ENCODE data around the gene CLRN1. TPM values are rescaled to one million over a fixed set of nuclear protein-coding genes. Genes with fewer than 3 reads are reported as not detected.

CLRN1 gene
- total RNA-seq, 1 experiment from 2014 or later = not detected

GRCh38 chr3:150890831-150891230 is 81.7 kb downstream of the CLRN1 start:
- Histone ChIP-seq H3K27me3 (ENCODE audit: insufficient read depth, low read depth) (no peaks in the 10 kb centered on the region), H2AFZ (no peak overlapping the region), H3K9me2 (ENCODE audit: insufficient read depth) (no peaks in the 10 kb centered on the region), H3K27ac (no peak overlapping the region), H3K4me3 (no peak overlapping the region), H3K79me2 (ENCODE audit: low read depth) (no peaks in the 10 kb centered on the region), H3K9me3 (ENCODE audit: insufficient read depth, low read depth) (no peaks in the 10 kb centered on the region), H3F3A (ENCODE audit: insufficient read depth, low read depth) (no peaks in the 10 kb centered on the region), H3K4me1 (replicated peaks; ENCODE audit: insufficient read depth) (no peaks in the 10 kb centered on the region), H3K36me3 (ENCODE audit: low read depth) (no peaks in the 10 kb centered on the region), H3K4me2 (no peak overlapping the region), H4K20me1 (ENCODE audit: insufficient read depth) (no peaks in the 10 kb centered on the region)
- TF ChIP-seq, protein P1, sequence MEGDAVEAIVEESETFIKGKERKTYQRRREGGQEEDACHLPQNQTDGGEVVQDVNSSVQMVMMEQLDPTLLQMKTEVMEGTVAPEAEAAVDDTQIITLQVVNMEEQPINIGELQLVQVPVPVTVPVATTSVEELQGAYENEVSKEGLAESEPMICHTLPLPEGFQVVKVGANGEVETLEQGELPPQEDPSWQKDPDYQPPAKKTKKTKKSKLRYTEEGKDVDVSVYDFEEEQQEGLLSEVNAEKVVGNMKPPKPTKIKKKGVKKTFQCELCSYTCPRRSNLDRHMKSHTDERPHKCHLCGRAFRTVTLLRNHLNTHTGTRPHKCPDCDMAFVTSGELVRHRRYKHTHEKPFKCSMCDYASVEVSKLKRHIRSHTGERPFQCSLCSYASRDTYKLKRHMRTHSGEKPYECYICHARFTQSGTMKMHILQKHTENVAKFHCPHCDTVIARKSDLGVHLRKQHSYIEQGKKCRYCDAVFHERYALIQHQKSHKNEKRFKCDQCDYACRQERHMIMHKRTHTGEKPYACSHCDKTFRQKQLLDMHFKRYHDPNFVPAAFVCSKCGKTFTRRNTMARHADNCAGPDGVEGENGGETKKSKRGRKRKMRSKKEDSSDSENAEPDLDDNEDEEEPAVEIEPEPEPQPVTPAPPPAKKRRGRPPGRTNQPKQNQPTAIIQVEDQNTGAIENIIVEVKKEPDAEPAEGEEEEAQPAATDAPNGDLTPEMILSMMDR (conservative IDR thresholded peaks at IDR 0.05) = no peak
- TF ChIP-seq EZH2 (IDR thresholded peaks at IDR 0.05; ENCODE audit: low read depth) = no peak
- ChIA-PET CTCF (no interaction called here), POLR2A (ENCODE audit: unreplicated experiment) (no interaction called here)
- no peak for DNase-seq
- intact Hi-C loops (cut with micrococcal nuclease; ENCODE audit: unreplicated experiment) = no loop called here
- BruUV-seq (replicated peaks) = no TSS peak

- BruUV-seq (replicated peaks) = no TSS peak
- no peak for DNase-seq
- CTCF ChIA-PET = no interaction called here
- POLR2A ChIA-PET (ENCODE audit: unreplicated experiment) = no interaction called here
- TF ChIP-seq EZH2 (IDR thresholded peaks at IDR 0.05; ENCODE audit: low read depth) = no peak
- TF ChIP-seq, protein P1 (conservative IDR thresholded peaks at IDR 0.05) = no peak
- Histone ChIP-seq H3K27me3 (ENCODE audit: insufficient read depth, low read depth) (no peaks in the 10 kb centered on the region), H3K4me1 (replicated peaks; ENCODE audit: insufficient read depth) (no peaks in the 10 kb centered on the region), H3K79me2 (ENCODE audit: low read depth) (no peaks in the 10 kb centered on the region), H3K4me2 (no peak overlapping the region), H2AFZ (no peak overlapping the region), H3F3A (ENCODE audit: insufficient read depth, low read depth) (no peaks in the 10 kb centered on the region), H3K9me3 (ENCODE audit: insufficient read depth, low read depth) (no peaks in the 10 kb centered on the region), H3K27ac (no peak overlapping the region), H3K36me3 (ENCODE audit: low read depth) (no peaks in the 10 kb centered on the region), H4K20me1 (ENCODE audit: insufficient read depth) (no peaks in the 10 kb centered on the region), H3K4me3 (no peak overlapping the region), H3K9me2 (ENCODE audit: insufficient read depth) (no peaks in the 10 kb centered on the region)
- intact Hi-C loops (cut with micrococcal nuclease; ENCODE audit: unreplicated experiment) = no loop called here
These were observed 82.2 kb downstream of the CLRN1 start for GRCh38 chr3:150890295-150890694.

DNA sequence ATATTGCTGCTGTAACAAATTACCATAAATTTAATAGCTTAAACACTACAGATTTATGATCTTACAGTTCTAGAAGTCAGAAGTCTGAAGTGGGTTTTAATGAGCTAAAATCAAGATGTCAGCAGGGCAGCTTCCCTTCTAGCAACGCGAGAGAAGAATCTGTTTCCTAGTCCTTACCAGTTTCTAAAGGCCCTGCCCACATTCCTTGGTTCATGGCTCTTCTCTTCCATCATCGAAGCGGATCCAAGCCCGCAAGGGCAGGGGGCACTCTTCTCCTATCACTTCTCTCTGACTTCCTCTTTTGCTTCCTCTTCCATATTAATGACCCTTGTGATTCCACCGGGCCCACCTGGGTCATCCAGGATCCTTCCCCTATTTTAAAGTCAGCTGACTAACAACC is 83.4 kb downstream of the CLRN1 start:
- H3K27me3 ChIP-seq (ENCODE audit: insufficient read depth, low read depth) = no peaks in the 10 kb centered on the region
- H3K36me3 ChIP-seq (ENCODE audit: low read depth) = no peaks in the 10 kb centered on the region
- no peaks in the 10 kb centered on the region for H4K20me1 ChIP-seq (ENCODE audit: insufficient read depth)
- POLR2A ChIA-PET (ENCODE audit: unreplicated experiment) = no interaction called here
- H3K4me3 ChIP-seq = no peak overlapping the region
- H3F3A ChIP-seq (ENCODE audit: insufficient read depth, low read depth) = no peaks in the 10 kb centered on the region
- no TSS peak for BruUV-seq (replicated peaks)
- intact Hi-C loops (cut with micrococcal nuclease; ENCODE audit: unreplicated experiment) = no loop called here
- H3K9me2 ChIP-seq (ENCODE audit: insufficient read depth) = no peaks in the 10 kb centered on the region
- H3K4me1 ChIP-seq (replicated peaks; ENCODE audit: insufficient read depth) = no peaks in the 10 kb centered on the region
- no peak overlapping the region for H2AFZ ChIP-seq
- CTCF ChIA-PET = no interaction called here
- H3K9me3 ChIP-seq (ENCODE audit: insufficient read depth, low read depth) = no peaks in the 10 kb centered on the region
- TF ChIP-seq, protein P1 (conservative IDR thresholded peaks at IDR 0.05) = no peak
- no peak for TF ChIP-seq EZH2 (IDR thresholded peaks at IDR 0.05; ENCODE audit: low read depth)
- no peak overlapping the region for H3K27ac ChIP-seq
- no peak for DNase-seq
- no peaks in the 10 kb centered on the region for H3K79me2 ChIP-seq (ENCODE audit: low read depth)
- no peak overlapping the region for H3K4me2 ChIP-seq

Data from PC-9 (cell line).